HepG2 (cell line): ENCODE results near the gene UBTF. TPM values are rescaled to one million over a fixed set of nuclear protein-coding genes. Genes with fewer than 3 reads are reported as not detected.
A peak's percentile ranks its signal among the peaks of the same experiment; 100 is the strongest.

Experiments
- AGO2 ChIP-seq: fragments of 200-400 bp; formaldehyde crosslinking; optimal IDR thresholded peaks from 2 replicates; pipeline ENCODE3; 2017; ENCODE audit warnings: mild to moderate bottlenecking, low read depth, low read length, moderate library complexity
- IRF9 ChIP-seq: sonication (generic); formaldehyde crosslinking; IDR thresholded peaks from 2 replicates; pipeline ENCODE4 v1.8.0; 2022; ENCODE audit warnings: missing genetic modification reagents, mild to moderate bottlenecking, borderline replicate concordance
- MED8 ChIP-seq: sonication (generic); formaldehyde crosslinking; IDR thresholded peaks from 2 replicates; pipeline ENCODE4 v1.8.1; 2023; ENCODE audit warnings: mild to moderate bottlenecking, missing genetic modification reagents; ENCODE audit not compliant: insufficient replicate concordance
- MEF2D ChIP-seq: sonication (generic); formaldehyde crosslinking; IDR thresholded peaks from 2 replicates; pipeline ENCODE4 v1.5.1; 2020; ENCODE audit warnings: mild to moderate bottlenecking, missing genetic modification reagents
- NFATC3 ChIP-seq: sonication (generic); formaldehyde crosslinking; IDR thresholded peaks from 2 replicates; pipeline ENCODE4 v1.5.1; 2020; ENCODE audit warnings: mild to moderate bottlenecking, missing genetic modification reagents
- NFIC ChIP-seq: IDR thresholded peaks from 2 replicates; pipeline ENCODE4 v1.6.1; 2012; ENCODE audit warnings: mild to moderate bottlenecking, low read length, inconsistent platforms
- PITX1 ChIP-seq: sonication (generic); formaldehyde crosslinking; IDR thresholded peaks from 2 replicates; pipeline ENCODE4 v1.5.1; 2020; ENCODE audit warnings: mild to moderate bottlenecking, missing genetic modification reagents
- RAD21 ChIP-seq: fragments of 450-650 bp; formaldehyde crosslinking; IDR thresholded peaks from 2 replicates; pipeline ENCODE4 v1.5.0; 2020; ENCODE audit warnings: mild to moderate bottlenecking
- RBM39 ChIP-seq: fragments of 200-400 bp; formaldehyde crosslinking; IDR thresholded peaks from one replicate; pipeline ENCODE4 v1.6.1; 2018; ENCODE audit warnings: antibody characterized with exemption, mild to moderate bottlenecking, low read depth, low read length; ENCODE audit not compliant: poor library complexity, severe bottlenecking
- SIN3A ChIP-seq: IDR thresholded peaks from 2 replicates; pipeline ENCODE4 v1.6.1; 2011; ENCODE audit warnings: low read depth, mild to moderate bottlenecking, control low read depth, low read length, borderline replicate concordance
- STAG1 ChIP-seq: sonication (generic); formaldehyde crosslinking; IDR thresholded peaks from 2 replicates; pipeline ENCODE4 v1.4.0; 2020; ENCODE audit warnings: missing genetic modification reagents
- ZFP36 ChIP-seq: fragments of 150-350 bp; IDR thresholded peaks from 2 replicates; pipeline ENCODE4 v1.6.1; 2018; ENCODE audit warnings: borderline replicate concordance, low read length, low read depth; ENCODE audit not compliant: partially characterized antibody
- ZNF143 ChIP-seq: sonication (generic); formaldehyde crosslinking; IDR thresholded peaks from 2 replicates; pipeline ENCODE4 v1.4.0; 2020; ENCODE audit warnings: missing genetic modification reagents
- ZNF335 ChIP-seq: sonication (generic); formaldehyde crosslinking; IDR thresholded peaks from 2 replicates; pipeline ENCODE4 v1.4.0; 2020; ENCODE audit warnings: missing genetic modification reagents
- ZNF709 ChIP-seq: sonication (generic); formaldehyde crosslinking; IDR thresholded peaks from 2 replicates; pipeline ENCODE4 v1.5.0; 2020; ENCODE audit warnings: mild to moderate bottlenecking, missing genetic modification reagents
- ZNF747 ChIP-seq: sonication (generic); formaldehyde crosslinking; IDR thresholded peaks from 2 replicates; pipeline ENCODE4 v1.8.1; 2023; ENCODE audit warnings: missing genetic modification reagents, mild to moderate bottlenecking, borderline replicate concordance
- ZNF775 ChIP-seq: sonication (generic); formaldehyde crosslinking; IDR thresholded peaks from 2 replicates; pipeline ENCODE4 v1.4.0; 2020; ENCODE audit warnings: missing genetic modification reagents, mild to moderate bottlenecking, moderate library complexity, borderline replicate concordance
- ZNF784 ChIP-seq: sonication (generic); formaldehyde crosslinking; IDR thresholded peaks from 2 replicates; pipeline ENCODE4 v1.5.1; 2020; ENCODE audit warnings: missing genetic modification reagents, mild to moderate bottlenecking, borderline replicate concordance
- ZNF850 ChIP-seq: sonication (generic); formaldehyde crosslinking; conservative IDR thresholded peaks from 2 replicates; pipeline ENCODE4 v1.9.0; 2021; ENCODE audit warnings: mild to moderate bottlenecking, missing genetic modification reagents
- ZNF883 ChIP-seq: sonication (generic); formaldehyde crosslinking; IDR thresholded peaks from 2 replicates; pipeline ENCODE4 v1.5.1; 2020; ENCODE audit warnings: mild to moderate bottlenecking, missing genetic modification reagents; ENCODE audit errors: not compliant biosample characterization
- polyA plus RNA-seq, 8 experiments: library from polyadenylated mRNA; depleted of rRNA in 3 of 8; stranded (reverse) in 7 of 8; unstranded in 1 of 8; fragments of >200 nt; fragmentation: Illumina TruSeq in 4 of 8; extraction: Trizol in 4 of 8; gene quantifications; 2 replicates each; pipeline versions ENCODE4 v1.2.1 to v1.2.3, GENCODE V29; 2011 to 2016; ENCODE audit warnings: low read depth in 4 of 8, missing spikeins in 1 of 8, mixed read lengths in 1 of 8; ENCODE audit not compliant: insufficient read depth in 1 of 8
- total RNA-seq, 5 experiments: library from RNA; depleted of rRNA; stranded (reverse); fragments of >200 nt; fragmentation: Illumina TruSeq; extraction: Trizol; gene quantifications; 2 replicates each; pipeline ENCODE4 v1.2.3, GENCODE V29; 2016; ENCODE audit warnings: low read depth in 1 of 5

The UBTF gene
- total and polyA plus RNA-seq, 2 of the 13 experiments (the other 11 are each of a cell fraction or from before 2014, with no cell fraction given) = 15.2 to 60.9 TPM

GRCh38 chr17:44210342-44211192 is 8.9 kb downstream of the UBTF start (continued):
- no peak for TF ChIP-seq ZNF850 (CRISPR knock-in tag)
- peak; percentile 52 for TF ChIP-seq ZNF883
- no peak for TF ChIP-seq MEF2D (CRISPR knock-in tag)
- TF ChIP-seq RBM39 = peak; percentile 31
- no peak for TF ChIP-seq IRF9 (CRISPR knock-in tag)
- no peak for TF ChIP-seq SIN3A
- peak; percentile 90 for TF ChIP-seq AGO2
- TF ChIP-seq ZFP36 = no peak
- TF ChIP-seq ZNF335 (CRISPR knock-in tag) = no peak
- no peak for TF ChIP-seq ZNF143 (CRISPR knock-in tag)
- TF ChIP-seq STAG1 (CRISPR knock-in tag) = peak; percentile 43; the same call in 1 of the 2 replicates
- no peak for TF ChIP-seq PITX1 (CRISPR knock-in tag)
- TF ChIP-seq ZNF747 = no peak
- TF ChIP-seq ZNF775 (CRISPR knock-in tag) = no peak
- no peak for TF ChIP-seq NFATC3 (CRISPR knock-in tag)
- TF ChIP-seq ZNF784 = 0 out of 2 replicates have a peak, but pooled peaks have one; percentile 50
- TF ChIP-seq NFIC = no peak
- peak; percentile 47 for TF ChIP-seq RAD21 (CRISPR knock-in tag)
- TF ChIP-seq ZNF709 = no peak
- no peak for TF ChIP-seq MED8 (CRISPR knock-in tag)
